GM12878 (cell line): ENCODE results near the gene PTK7. TPM values are rescaled to one million over a fixed set of nuclear protein-coding genes. Genes with fewer than 3 reads are reported as not detected.

ENCODE experiments used
- ATAC-seq: fragments of 200-7000 bp; cut with Tn5 transposase; 3 replicates; pipeline ENCODE4 v1.9.1; 2020; ENCODE audit warnings: mild to moderate bottlenecking, moderate library complexity
- BruUV-seq: library from RNA; stranded (reverse); fragments of 400-500 nt; replicated peaks from 2 replicates; lab custom pipeline; 2021; lab: Mats Ljungman, UMichigan
- CTCF ChIA-PET: fragments of 300-600 bp; sonication (Branson Sonifier 250); formaldehyde crosslinking; extraction: SDS; loops from one replicate; lab custom pipeline; 2021; ENCODE audit warnings: inconsistent platforms; lab: Yijun Ruan, JAX
- POLR2A ChIA-PET: fragments of 350-600 bp; formaldehyde crosslinking; extraction: SDS; loops from one replicate; lab custom pipeline; 2021; ENCODE audit warnings: inconsistent platforms; lab: Charles Lee
- RAD21 ChIA-PET: fragments of 300-600 bp; sonication (Branson Sonifier 250); formaldehyde crosslinking; loops from one replicate; lab custom pipeline; 2023; ENCODE audit warnings: antibody characterized with exemption; ENCODE audit not compliant: unreplicated experiment; lab: Charles Lee
- SMC1A ChIA-PET: fragments of 300-600 bp; sonication (Branson Sonifier 250); formaldehyde crosslinking; loops from one replicate; lab custom pipeline; 2023; ENCODE audit not compliant: unreplicated experiment, uncharacterized antibody; lab: Charles Lee
- DNase-seq: peaks from one replicate; pipeline ENCODE4 v3.0.0-alpha.2; 2011; ENCODE audit warnings: low read depth, low spot score
- FAIRE-seq: peaks from 3 replicates; lab custom pipeline; 2011; peaks lifted over from hg19 to GRCh38; lab: Jason Lieb, UNC
- H2AFZ ChIP-seq: 2 replicates; pipeline ENCODE4 v1.6.0; 2011; ENCODE audit warnings: low read depth, low read length, control low read depth; ENCODE audit not compliant: control insufficient read depth
- H3K27ac ChIP-seq: 2 replicates; pipeline ENCODE4 v1.5.1; 2011; ENCODE audit warnings: control low read depth; ENCODE audit not compliant: control insufficient read depth, insufficient read depth
- H3K27me3 ChIP-seq, 2 experiments: replicated peaks in 1 of 2; 2 replicates each; pipeline versions ENCODE4 v1.6.0 to v1.6.1; 2011; ENCODE audit warnings: low read length in 1 of 2; ENCODE audit not compliant: control insufficient read depth in 2 of 2, insufficient read depth in 2 of 2
- H3K36me3 ChIP-seq, 2 experiments: 2 replicates each; pipeline ENCODE4 v1.5.1; 2011; ENCODE audit warnings: low read length in 1 of 2; ENCODE audit not compliant: control insufficient read depth in 2 of 2, insufficient read depth in 2 of 2
- H3K4me1 ChIP-seq: 2 replicates; pipeline ENCODE4 v1.6.1; 2011; ENCODE audit warnings: mild to moderate bottlenecking, low read length, moderate library complexity, mixed read lengths; ENCODE audit not compliant: control insufficient read depth, insufficient read depth
- H3K4me2 ChIP-seq: 2 replicates; pipeline ENCODE4 v1.6.0; 2011; ENCODE audit warnings: control low read depth; ENCODE audit not compliant: control insufficient read depth, insufficient read depth
- H3K4me3 ChIP-seq: fragments of 200-600 bp; sonication (generic); 2 replicates; pipeline ENCODE4 v1.5.1; 2016
- H3K79me2 ChIP-seq: 2 replicates; pipeline ENCODE4 v1.6.0; 2011; ENCODE audit warnings: low read length; ENCODE audit not compliant: control insufficient read depth, insufficient read depth
- H3K9ac ChIP-seq: 2 replicates; pipeline ENCODE4 v1.8.0; 2011; ENCODE audit warnings: low read length, control low read depth, mixed read lengths; ENCODE audit not compliant: control insufficient read depth, insufficient read depth
- H3K9me3 ChIP-seq: replicated peaks from 3 replicates; pipeline ENCODE4 v1.5.1; 2011; ENCODE audit warnings: mild to moderate bottlenecking, low read length; ENCODE audit not compliant: control insufficient read depth, insufficient read depth
- H4K20me1 ChIP-seq: 2 replicates; pipeline ENCODE4 v1.6.0; 2011; ENCODE audit not compliant: control insufficient read depth, insufficient read depth
- CHD4 ChIP-seq: fragments of 200-600 bp; sonication (generic); IDR thresholded peaks from 2 replicates; pipeline ENCODE4 v1.6.1; 2016; ENCODE audit warnings: mild to moderate bottlenecking
- POLR2A ChIP-seq: IDR thresholded peaks from 2 replicates; pipeline ENCODE4 v1.6.1; 2011; ENCODE audit warnings: low read depth, mild to moderate bottlenecking, low read length
- POLR2AphosphoS2 ChIP-seq: IDR thresholded peaks from 2 replicates; pipeline ENCODE4 v1.6.1; 2011; ENCODE audit warnings: low read depth, mild to moderate bottlenecking, low read length, improper control_type of control experiment, moderate library complexity
- RBBP5 ChIP-seq: fragments of 200-600 bp; sonication (generic); conservative IDR thresholded peaks from 2 replicates; pipeline ENCODE4 v1.6.1; 2016
- WGBS: methylation state at CpG from one replicate; pipeline ENCODE4 v1.1.6; 2016; ENCODE audit warnings: low lambda C conversion rate; ENCODE audit not compliant: insufficient replicate concordance, insufficient coverage; ENCODE audit errors: missing lambda C conversion rate; 5-methylcytosine and 5-hydroxymethylcytosine counted together
- in situ Hi-C: fragments of 300-500 bp; cut with MboI; formaldehyde crosslinking; loops from 9 replicates; pipeline ENCODE4 v1.14.3; 2018; ENCODE audit warnings: mixed read lengths
- intact Hi-C: fragments of 100-400 bp; cut with micrococcal nuclease; formaldehyde crosslinking; loops from one replicate; pipeline ENCODE4 v1.14.2; 2022; ENCODE audit not compliant: unreplicated experiment
- polyA plus RNA-seq, 11 experiments: library from polyadenylated mRNA; depleted of rRNA in 4 of 11; unstranded in 6 of 11; stranded (reverse) in 5 of 11; fragments of >200 nt; fragmentation: Nextera tagmentation in 4 of 11; fragmentation: Illumina TruSeq in 1 of 11; extraction: Ambion mirVana in 4 of 11; extraction: Trizol in 1 of 11; gene quantifications; 1 replicate in 1 of 11; 2 replicates in 10 of 11; pipeline versions ENCODE4 v1.2.1 to v1.2.3, GENCODE V29; 2011 to 2016; ENCODE audit warnings: inconsistent platforms in 2 of 11, missing spikeins in 2 of 11, low read depth in 1 of 11
- total RNA-seq, 4 experiments: library from RNA; depleted of rRNA in 3 of 4; stranded (reverse); fragments of >200 nt in 3 of 4; fragmentation: Illumina TruSeq in 1 of 4; extraction: Trizol in 1 of 4; gene quantifications; 2 replicates each; pipeline versions ENCODE4 v1.2.1 to v1.2.3, GENCODE V29; 2013 to 2021

Gene PTK7
- total and polyA plus RNA-seq, 10 of the 15 experiments (the other 5 are each of a cell fraction or from before 2014, with no cell fraction given): 0.18 to 14.4 (median 3.3) TPM; not detected in 1

GRCh38 chr6:43047998-43048397, 28.1 kb upstream of the PTK7 start:
- 80% methylated on average over 7 of the region's 7 CpGs for WGBS
- intact Hi-C loops (no loop called here), in situ Hi-C loops (no loop called here)
- Histone ChIP-seq H2AFZ (no peak overlapping the region), H3K79me2 (peaks cover 12% of the 10 kb centered on the region), H3K27me3 (no peaks in the 10 kb centered on the region), H3K4me1 (peaks cover 13% of the 10 kb centered on the region), H3K36me3 (peaks cover 10 to 40% of the 10 kb centered on the region in 2 experiments; a peak in 3 of 4 replicates), H3K4me2 (no peak overlapping the region), H3K4me3 (no peak overlapping the region), H3K9ac (no peak overlapping the region), H3K27ac (no peak overlapping the region), H4K20me1 (no peaks in the 10 kb centered on the region), H3K9me3 (no peaks in the 10 kb centered on the region)
- BruUV-seq: no TSS peak
- TF ChIP-seq RBBP5 (no peak), POLR2A (peak; percentile 37; the same call in 1 of the 2 replicates)
- ChIA-PET RAD21 (no interaction called here), CTCF (interaction anchor here (0.6 to 1.0 kb wide), 3 partner anchors 96 to 481 kb away, joined by 3 to 5 read pairs (median 3); no protein-coding TSS in a partner anchor), POLR2A (interaction anchor here (0.6 to 1.8 kb wide), 3 partner anchors 48 to 438 kb away, joined by 3 to 4 read pairs (median 4); partner anchors contain the start of gene PPP2R5D), SMC1A (no interaction called here)
- DNase-seq (no peak), FAIRE-seq (no peak), ATAC-seq (no peak)

- no peak overlapping the region for H3K27ac ChIP-seq
- peak overlapping the region; percentile 54 for H3K4me2 ChIP-seq
- WGBS: 94% methylated on average over 17 of the region's 17 CpGs
- FAIRE-seq (no peak), DNase-seq (no peak)
- H3K27me3 ChIP-seq: no peaks in the 10 kb centered on the region
- intact Hi-C loops: no loop called here
- RAD21 ChIA-PET: no interaction called here
- peaks cover 14% of the 10 kb centered on the region for H3K4me1 ChIP-seq
- no TSS peak for BruUV-seq
- SMC1A ChIA-PET: interaction anchor here (0.7 to 0.9 kb wide), 2 partner anchors 34 to 67 kb away, joined by 3 read pairs; partner anchors contain the start of gene PPP2R5D
- TF ChIP-seq POLR2AphosphoS2: peak; percentile 37; the same call in 1 of the 2 replicates
- no peak for TF ChIP-seq CHD4
- TF ChIP-seq, all 136 proteins: peak for 1
- H3K9me3 ChIP-seq: no peaks in the 10 kb centered on the region
- no peak overlapping the region for H3K9ac ChIP-seq
- no peak overlapping the region for H2AFZ ChIP-seq
- no peak overlapping the region for H3K4me3 ChIP-seq
- peaks cover 21% of the 10 kb centered on the region for H3K79me2 ChIP-seq
- in situ Hi-C loops: no loop called here
- POLR2A ChIA-PET: no interaction called here
- CTCF ChIA-PET: interaction anchor here (0.9 kb wide), 1 partner anchor 93 kb away, joined by 3 read pairs; no protein-coding TSS in a partner anchor
- no peaks in the 10 kb centered on the region for H4K20me1 ChIP-seq
- peaks cover 9 to 28% of the 10 kb centered on the region in 2 experiments for H3K36me3 ChIP-seq
- no peak for ATAC-seq
These were observed 25.1 kb upstream of the PTK7 start for GRCh38 chr6:43050981-43051380.
